8988T (cell line): ENCODE results near the gene SMARCA1.
"Not testable (repeated sequence)": the region's sequence is repeated elsewhere in the genome, so short reads cannot be mapped to it uniquely, and the experiment has no call there.

ENCODE experiments used
- DNase-seq: peaks from one replicate; pipeline ENCODE4 v3.0.0; 2011

Gene SMARCA1, protein sequence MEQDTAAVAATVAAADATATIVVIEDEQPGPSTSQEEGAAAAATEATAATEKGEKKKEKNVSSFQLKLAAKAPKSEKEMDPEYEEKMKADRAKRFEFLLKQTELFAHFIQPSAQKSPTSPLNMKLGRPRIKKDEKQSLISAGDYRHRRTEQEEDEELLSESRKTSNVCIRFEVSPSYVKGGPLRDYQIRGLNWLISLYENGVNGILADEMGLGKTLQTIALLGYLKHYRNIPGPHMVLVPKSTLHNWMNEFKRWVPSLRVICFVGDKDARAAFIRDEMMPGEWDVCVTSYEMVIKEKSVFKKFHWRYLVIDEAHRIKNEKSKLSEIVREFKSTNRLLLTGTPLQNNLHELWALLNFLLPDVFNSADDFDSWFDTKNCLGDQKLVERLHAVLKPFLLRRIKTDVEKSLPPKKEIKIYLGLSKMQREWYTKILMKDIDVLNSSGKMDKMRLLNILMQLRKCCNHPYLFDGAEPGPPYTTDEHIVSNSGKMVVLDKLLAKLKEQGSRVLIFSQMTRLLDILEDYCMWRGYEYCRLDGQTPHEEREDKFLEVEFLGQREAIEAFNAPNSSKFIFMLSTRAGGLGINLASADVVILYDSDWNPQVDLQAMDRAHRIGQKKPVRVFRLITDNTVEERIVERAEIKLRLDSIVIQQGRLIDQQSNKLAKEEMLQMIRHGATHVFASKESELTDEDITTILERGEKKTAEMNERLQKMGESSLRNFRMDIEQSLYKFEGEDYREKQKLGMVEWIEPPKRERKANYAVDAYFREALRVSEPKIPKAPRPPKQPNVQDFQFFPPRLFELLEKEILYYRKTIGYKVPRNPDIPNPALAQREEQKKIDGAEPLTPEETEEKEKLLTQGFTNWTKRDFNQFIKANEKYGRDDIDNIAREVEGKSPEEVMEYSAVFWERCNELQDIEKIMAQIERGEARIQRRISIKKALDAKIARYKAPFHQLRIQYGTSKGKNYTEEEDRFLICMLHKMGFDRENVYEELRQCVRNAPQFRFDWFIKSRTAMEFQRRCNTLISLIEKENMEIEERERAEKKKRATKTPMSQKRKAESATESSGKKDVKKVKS

DNA sequence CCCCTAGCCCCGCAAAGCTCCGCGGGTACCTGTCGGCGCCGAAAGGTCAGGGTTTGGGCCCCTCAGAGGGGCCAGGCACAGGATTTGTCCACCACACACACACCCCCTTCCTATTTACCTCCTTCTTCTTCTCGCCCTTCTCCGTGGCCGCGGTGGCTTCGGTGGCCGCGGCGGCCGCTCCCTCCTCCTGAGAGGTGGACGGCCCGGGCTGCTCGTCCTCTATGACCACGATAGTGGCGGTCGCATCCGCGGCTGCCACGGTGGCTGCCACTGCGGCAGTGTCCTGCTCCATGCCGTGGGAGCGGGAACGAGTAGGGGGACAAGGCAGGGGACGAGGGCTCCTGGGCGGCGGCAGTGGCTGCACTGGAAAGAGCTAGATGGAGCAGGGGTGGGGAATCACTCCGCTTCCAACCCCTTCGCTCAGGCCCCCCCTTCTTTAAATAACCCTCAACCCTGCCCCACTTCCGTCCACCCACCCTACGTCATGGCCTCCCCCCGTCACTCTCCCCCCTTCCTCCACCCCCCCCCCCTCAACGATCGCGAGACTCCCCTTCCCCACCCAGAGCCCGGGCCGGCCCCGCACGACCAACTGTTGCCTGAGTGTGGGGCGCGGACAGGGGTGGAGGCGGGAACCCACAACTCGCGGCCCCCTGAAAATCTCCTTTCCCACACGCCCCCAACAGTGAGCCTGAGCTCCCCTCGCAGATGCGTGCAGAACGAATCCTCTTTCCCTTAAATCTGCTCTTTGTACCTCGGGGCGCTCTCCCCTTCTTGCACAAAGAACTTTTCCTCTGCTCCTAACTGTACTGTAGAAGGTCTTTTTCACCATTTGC is at the start of gene SMARCA1:
Gene SMARCA1, minus strand, starts transcription at position 412 of the 833 bp plus-strand sequence. Its CDS starts 120 bp downstream, at position 292.
- peak; percentile 40 for DNase-seq

DNA sequence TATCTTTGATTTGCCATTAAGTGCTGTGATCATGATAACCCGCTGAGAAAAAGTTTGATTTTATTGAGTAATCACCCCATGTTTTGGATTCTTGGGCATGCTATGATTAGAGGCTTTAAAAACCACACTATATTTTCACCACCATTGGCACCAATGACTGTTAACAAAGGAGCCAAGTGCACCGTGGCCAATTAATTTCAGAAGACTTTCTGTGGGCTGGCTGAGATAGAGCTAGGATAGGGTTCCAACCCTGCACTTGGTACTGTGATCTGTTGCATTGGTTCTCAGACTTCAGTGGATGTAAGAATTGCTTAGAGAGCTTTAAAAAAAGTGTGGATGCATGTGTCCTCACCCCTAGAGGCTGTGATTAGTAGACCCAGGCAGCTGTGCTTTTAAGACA is 49.1 kb upstream of the SMARCA1 start:
- no peak for DNase-seq

DNA sequence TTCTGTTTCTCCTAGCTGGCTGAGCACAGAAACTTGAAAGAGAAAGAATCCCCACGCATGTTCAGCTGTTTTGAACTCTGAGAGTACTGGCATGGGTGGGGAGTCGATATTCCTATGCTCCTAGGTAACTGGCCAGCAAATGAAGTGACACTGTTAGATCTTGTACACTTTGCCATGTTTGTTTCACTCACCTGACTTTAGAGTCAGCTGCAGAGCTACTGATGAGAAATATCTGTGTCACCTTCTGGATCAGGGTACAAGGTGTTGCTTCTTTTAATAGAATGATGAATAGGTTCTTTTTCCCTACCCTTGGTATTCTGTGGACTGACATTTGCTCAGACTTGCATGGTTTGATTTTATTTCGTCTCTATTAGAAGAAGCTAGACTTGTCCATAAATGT is 45.1 kb upstream of the SMARCA1 start:
- no peak for DNase-seq

DNA sequence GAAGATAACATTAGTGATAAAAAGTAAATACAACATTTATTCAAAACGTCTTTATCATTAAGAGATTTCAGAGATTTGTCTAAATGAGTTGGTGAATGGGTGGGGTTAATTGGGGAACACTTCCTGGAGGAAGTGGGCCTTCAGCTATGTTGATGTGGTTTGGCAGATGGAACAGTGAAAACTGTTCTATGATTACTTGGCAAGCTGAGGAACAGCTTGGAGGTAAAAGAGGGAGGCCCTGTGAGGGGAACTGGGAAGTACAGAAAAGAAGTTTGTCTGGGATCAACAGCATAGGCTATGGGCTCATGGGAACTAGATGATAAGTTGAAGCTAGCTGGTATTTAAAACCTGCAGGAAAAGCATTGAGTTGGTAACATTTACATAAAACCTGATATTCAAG is 42.8 kb upstream of the SMARCA1 start:
- no peak for DNase-seq

DNA sequence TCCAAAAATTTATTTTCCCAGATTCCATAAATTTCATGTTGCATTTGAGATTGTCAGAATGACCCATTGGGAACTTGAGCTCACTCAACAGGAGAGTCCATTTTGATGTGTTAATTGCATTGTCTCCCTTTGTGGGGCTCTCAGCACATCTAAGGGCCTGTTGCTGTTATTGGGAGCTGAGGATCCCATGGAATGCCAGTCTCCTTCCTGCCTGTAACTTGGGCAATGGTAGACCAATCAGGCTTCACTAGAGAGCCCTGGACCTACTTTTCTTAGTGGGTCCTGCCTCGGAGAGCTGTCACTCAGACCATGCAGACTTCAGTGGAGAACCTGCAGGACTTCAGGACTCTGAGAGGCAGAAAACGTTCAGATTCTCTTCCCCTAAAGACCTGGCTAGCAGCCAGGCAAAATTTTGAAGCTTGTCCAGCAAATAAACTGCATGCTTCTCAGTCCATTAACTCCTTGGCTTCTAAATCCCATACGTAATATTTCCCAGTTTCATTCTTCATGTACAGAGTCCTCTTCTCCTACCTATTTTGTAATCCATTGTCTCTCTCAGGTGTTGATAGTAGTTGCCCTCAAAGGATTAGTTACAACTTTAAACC is 41.9 kb upstream of the SMARCA1 start:
- DNase-seq = no peak

DNA sequence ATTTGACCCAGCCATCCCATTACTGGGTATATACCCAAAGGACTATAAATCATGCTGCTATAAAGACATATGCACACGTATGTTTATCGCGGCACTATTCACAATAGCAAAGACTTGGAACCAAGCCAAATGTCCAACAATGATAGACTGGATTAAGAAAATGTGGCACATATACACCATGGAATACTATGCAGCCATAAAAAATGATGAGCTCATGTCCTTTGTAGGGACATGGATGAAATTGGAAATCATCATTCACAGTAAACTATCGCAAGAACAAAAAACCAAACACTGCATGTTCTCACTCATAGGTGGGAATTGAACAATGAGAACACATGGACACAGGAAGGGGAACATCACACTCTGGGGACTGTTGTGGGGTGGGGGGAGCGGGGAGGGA is 41.1 kb upstream of the SMARCA1 start:
- not testable (repeated sequence) for DNase-seq

DNA sequence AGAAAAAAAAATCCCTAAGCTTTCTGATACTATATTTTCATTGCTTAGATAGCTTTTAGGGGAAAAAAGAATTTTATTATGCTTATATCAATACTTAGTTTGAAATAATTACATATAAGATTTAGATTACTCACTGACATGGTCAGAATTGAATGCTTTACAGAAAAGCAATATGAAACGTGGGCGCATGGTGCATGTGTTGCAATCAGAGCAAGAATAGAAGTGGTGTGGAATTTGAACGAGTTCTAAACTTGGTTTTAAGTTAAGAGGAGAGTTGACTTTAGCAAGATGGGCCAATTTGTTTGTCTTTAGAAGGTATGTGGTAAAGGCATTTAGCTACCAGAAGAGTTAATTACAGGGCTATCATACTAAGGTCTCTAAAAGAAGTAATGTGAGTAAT is 38.2 kb upstream of the SMARCA1 start:
- no peak for DNase-seq

DNA sequence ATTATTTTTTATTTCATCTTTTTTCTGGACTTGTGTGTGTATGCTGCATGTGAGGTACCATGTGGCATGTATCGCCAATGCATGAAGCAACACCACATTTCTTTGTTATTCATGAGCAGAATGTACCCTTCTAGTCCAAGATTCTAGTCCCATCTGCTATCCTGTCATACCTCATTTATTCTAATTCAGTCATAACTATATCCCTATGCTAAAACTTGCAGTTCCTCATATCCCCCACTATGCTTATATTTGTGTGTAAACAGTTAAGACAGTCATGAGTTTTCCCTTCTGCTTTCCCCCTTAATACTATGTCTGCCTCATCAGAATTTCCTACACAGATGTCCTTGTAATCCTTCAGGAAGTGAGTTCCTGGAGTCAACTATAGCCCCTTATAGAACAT is 36.5 kb upstream of the SMARCA1 start:
- DNase-seq = no peak

DNA sequence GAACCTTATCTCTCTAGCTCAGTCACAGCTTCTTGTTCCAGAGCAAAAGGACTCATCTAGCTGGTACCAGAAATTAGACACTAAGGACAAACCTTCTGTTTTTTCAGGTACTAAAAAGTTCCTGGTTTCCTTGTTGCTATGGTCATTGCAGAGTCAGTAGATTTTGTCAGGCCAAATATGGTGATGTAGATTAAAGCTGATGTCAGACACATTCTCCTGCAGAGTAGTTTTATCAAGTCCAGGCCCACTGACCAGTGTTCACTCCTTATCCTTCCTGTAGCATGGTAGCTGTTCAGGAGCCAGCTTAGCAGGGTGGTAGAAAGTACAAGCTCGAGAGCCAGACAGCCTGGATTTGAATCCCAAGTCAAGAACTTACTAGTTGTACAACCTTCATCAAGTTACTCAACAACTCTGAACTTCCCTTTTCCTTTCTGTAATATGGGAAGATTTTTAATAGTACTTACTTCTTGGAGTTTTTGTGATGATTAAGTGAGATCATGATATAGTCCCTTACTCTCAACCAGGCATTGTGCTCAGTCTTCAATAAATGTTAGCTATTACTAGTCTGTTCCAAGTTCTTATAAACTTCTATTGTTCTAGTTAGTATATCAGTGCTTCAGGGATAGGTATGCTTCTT is 34.7 kb upstream of the SMARCA1 start:
- DNase-seq = no peak

DNA sequence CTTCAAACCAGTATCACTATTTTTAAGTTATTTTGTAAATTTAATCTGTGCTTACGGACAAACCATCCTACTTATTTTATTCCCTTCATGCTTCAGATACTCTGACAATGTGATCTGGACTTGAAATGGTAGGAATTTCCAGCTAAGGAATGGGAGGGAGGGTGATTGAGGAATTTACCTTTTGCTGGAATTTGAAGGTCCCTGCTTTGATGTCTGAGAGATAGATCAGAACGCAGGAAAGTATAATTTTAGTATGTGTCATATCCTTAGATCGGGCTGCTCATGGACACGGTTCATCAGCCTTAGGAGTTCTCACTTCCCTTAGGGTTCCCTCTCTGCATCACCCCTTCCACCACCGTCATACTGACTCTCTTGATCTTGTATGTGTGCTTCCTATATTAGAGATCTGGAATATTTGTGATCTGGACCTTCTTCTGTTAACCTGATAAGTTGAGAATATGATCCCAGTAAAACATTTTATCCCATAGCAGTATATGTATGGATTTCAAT is 33.6 kb upstream of the SMARCA1 start:
- DNase-seq = no peak

DNA sequence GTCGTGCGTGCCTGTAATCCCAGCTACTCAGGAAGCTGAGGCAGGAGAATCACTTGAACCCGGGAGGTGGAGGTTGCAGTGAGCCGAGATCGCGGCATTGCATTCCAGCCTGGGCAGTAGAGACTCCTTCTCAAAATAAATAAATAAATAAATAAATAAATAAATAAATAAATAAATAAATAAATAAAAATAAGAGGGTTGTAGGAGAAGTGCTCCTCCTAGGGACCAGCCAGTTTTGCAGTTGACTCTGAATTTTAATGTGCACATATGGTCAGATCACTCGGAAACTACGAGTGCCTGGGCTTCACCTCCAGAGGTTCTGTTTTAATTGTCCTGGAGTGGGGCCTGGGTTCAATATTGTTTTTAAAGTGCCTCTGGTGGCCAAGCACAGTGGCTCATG is 31.5 kb upstream of the SMARCA1 start:
- DNase-seq = not testable (repeated sequence)

DNA sequence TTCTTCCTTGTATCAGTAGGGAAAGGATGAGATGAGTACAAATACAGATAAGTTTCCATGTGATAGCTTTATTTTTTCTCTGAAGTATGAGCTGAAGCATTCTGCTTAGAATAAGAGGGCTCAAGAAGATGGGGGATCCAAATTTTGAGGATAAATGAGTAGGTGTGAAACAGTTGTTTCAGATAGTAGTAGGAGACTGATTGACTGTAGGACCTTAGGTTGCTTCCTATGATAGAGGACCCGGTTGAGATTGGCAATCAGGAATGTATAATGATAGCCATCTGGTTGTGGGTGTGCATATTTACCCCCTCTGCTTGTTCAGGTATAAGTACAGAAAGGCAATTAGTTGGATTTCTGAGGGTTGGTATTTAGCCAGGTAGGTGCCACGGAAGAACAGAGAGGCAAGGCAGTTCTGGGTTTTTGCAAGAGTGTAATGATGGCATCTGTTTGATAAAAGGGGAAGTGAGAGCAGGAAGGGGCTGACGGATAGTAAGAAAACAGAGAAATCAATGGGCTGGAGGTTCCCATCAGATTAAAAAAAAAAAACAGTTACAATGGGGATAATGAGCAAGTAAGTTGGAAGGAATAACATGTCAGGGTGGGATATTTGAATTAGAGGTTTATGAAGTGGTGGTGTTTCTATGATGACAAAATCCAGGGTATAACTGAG is 30.5 kb upstream of the SMARCA1 start:
- no peak for DNase-seq

DNA sequence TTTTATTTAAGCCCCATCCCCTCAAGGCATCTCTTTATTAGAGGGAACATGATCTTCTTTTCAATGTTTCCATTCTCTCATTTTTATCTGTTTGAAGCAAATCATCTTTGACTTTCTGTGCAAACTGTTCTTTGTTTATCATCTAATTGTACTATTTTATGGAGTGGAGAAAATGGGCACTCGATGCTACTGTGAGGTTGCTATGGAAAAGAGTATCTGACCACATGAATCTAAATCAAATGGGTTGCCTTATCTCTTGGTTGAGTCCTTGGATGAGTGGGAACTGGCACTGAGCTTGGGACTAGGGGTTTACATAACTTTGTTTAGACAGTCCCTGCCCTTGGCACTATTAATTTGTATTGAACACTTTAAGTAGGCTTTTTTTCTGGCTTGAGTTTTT is 25.8 kb upstream of the SMARCA1 start:
- no peak for DNase-seq

DNA sequence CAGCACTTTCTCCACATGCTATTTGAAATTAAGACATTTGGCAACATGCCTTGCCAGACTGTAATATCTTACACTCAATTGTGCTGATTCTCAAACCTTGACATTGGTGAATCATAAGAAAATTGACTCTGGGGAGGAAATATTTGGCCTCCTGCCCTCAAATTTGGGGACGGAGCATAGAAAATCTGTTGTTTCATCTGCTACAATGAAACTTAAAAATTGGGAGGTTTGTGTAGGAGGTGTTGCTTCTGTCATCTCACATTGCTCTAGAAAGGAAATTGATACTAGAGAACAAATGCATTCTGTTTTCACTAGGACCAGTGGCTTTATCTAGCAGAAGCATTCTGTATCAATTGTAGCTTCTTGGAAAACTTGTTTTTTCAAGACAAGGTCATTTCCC is 22.1 kb upstream of the SMARCA1 start:
- no peak for DNase-seq

DNA sequence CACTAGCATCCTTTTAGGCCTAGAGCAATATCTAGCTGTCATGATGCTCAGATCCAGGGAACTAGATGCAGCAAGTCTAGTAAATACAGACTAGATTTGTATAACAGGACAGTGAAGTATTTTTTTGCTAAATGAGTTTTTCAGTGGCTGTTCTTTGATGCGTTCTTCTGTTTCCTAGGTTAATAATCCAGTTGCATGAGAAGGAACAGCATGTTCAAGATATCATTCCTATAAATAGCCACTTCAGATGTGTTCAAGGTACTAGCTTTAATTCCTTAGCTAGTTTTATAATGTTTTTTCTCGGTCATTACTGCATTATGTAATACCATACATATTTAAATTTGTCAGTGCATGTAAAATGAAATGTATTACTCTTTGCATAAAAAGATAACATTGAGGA is 21.5 kb upstream of the SMARCA1 start:
- DNase-seq = no peak

DNA sequence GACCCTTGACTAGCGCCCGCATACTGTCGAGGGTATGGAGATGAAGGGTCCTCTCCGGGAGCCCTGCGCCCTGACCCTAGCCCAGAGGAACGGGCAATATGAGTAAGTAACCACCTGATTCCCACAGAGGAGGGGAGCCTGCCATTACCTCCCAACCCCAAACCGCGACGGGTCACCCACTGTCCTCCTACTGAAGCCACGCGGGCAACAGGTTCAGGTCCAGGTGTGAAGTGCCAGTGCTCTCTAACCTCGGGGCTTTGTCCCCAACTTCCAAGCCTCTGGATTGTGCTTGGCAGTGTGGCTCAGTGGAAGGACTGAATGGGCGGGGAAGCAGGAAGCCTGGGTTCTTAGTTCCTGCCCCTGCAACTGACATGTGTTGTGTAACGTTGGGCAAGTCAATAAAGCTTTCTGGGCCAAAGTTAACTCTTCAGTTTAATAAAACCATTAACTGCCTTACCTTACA is 17.5 kb upstream of the SMARCA1 start:
- no peak for DNase-seq

DNA sequence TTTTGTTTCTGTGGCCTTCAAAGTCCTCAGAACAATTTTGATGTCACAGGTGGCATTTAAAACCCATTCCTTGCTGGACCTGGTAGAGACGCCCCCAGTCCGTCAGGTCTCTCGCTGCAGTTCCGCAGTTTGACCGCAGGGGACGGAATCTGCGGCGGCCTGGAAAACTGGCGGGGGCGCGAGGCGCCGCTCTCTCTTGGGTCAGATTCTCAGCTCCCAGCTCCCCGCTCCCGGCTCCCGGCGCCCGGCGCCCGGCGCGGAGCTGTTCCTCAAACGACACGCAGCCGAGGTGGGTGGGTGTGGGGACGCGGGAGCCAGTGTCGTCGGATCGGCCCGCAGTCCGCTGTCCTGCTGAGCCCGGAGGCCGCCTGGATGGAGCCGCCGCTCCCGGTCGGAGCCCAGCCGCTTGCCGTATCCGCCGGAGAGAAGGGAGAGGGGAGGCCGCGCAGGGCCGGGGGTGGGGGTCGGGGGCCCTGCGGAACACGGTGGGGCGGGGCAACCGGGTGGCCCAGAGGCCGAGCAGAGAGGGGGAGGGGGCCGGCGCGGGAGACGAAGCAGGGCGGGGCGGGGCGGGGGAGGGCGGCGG is 16.9 kb upstream of the SMARCA1 start, which contains the start of gene OCRL:
Gene OCRL, plus strand, starts transcription at position 192 of the 586 bp plus-strand sequence. Its CDS starts 181 bp downstream, at position 373.
- no peak for DNase-seq

DNA sequence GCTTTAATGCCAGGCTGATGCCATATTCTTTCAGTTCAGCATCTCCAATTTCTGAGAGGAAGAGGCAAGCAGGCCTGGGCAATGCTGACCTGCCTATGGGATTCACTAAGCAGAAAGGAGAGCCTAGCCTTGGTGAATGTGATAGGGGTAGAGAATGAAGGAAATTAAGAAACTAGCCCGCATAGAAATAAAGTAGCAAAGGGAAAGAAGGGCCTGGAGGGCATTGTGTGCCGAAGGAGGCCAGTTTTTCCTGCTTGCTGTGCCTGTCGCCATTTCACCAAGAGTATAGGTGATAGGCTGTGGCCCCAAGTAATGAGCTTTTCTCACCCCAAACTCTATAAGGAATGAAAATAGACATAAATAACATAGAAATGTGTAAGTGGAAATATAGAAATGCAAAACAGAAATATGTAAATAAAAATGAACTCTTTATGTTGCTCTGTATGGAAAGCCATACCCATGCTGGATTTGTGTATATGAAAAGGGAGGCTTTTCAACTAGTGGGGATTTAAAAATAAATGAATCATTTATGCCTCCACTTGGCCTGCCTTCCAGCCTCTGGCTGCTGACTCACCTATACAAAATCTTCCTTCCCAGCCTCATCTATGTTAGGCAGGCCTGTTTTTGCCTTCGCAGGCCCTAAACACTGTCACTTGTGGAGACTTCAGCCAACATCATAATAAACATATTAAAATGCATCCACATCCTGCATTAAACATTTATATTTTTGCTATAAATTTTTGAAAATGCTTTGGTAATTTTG is 11.7 kb upstream of the SMARCA1 start:
- DNase-seq = no peak

DNA sequence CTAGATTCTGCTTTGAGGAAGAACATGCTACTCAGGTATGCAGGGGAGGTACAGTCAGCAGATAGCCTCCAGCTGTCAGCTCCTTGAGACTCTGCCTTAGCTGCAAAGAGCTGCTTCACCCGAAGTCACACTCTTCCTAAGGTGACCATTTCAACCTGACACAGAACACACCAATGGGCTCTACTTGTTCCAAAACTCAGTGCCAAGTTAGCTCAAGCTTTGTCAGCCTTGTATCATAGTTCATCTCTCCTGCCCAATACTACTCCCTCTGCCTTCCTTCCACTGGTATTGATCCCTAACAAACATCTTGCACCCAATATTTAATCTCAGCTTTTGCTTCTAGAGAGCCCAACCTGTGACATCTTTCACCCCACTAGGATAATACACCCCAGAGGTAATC is 7.8 kb upstream of the SMARCA1 start:
- no peak for DNase-seq

DNA sequence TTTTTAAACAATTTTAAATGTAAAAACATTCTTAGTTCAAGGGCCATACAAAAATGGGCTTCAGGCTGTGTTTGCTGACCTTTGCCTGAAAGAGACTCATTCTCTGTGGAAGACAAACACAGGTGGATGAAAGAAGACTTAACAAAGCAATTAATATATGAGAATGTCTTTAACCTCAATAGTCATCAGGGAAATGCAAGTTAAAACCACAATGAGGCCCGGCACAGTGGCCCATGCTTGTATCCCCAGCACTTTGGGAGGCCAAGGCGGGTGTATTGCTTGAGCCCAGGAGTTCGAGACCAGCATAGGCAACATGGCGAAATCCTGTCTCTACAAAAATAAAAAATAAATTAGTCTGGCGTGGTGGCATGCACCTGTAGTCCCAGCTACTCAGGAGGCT is 7.1 kb upstream of the SMARCA1 start:
- DNase-seq = no peak
